Neural progenitor cell (in vitro differentiated cells): ENCODE measurements around the gene PIGN. TPM values are rescaled to one million over a fixed set of nuclear protein-coding genes. Genes with fewer than 3 reads are reported as not detected.

Source experiments
- DNase-seq: peaks from one replicate; pipeline ENCODE4 v3.0.0-alpha.2; 2016; ENCODE audit warnings: low spot score
- H2AFZ ChIP-seq: fragments of 200-600 bp; sonication (generic); replicated peaks from 2 replicates; pipeline ENCODE4 v1.6.1; 2016; ENCODE audit warnings: antibody characterized with exemption
- H3F3A ChIP-seq: fragments of 200-600 bp; sonication (generic); 2 replicates; pipeline ENCODE4 v1.6.1; 2016; ENCODE audit warnings: antibody characterized with exemption, low read depth
- H3K27ac ChIP-seq: fragments of 200-600 bp; sonication (generic); 2 replicates; pipeline ENCODE4 v1.5.1; 2016; ENCODE audit warnings: mild to moderate bottlenecking
- H3K27me3 ChIP-seq: fragments of 200-600 bp; sonication (generic); 2 replicates; pipeline ENCODE4 v1.6.1; 2016; ENCODE audit warnings: mild to moderate bottlenecking, moderate library complexity
- H3K36me3 ChIP-seq: fragments of 200-600 bp; sonication (generic); 2 replicates; pipeline ENCODE4 v1.5.1; 2016
- H3K4me1 ChIP-seq: fragments of 200-600 bp; sonication (generic); 2 replicates; pipeline ENCODE4 v1.6.1; 2016; ENCODE audit warnings: mixed run types
- H3K4me2 ChIP-seq: fragments of 200-600 bp; sonication (generic); 2 replicates; pipeline ENCODE4 v1.6.1; 2016
- H3K4me3 ChIP-seq: fragments of 200-600 bp; sonication (generic); 2 replicates; pipeline ENCODE4 v1.5.1; 2016
- H3K79me2 ChIP-seq: fragments of 200-600 bp; sonication (generic); 2 replicates; pipeline ENCODE4 v1.6.1; 2016; ENCODE audit warnings: low read depth
- H3K9ac ChIP-seq: fragments of 200-600 bp; sonication (generic); 2 replicates; pipeline ENCODE4 v1.6.1; 2016
- H3K9me3 ChIP-seq: fragments of 200-600 bp; sonication (generic); 2 replicates; pipeline ENCODE4 v1.5.1; 2016; ENCODE audit warnings: low read depth
- H4K20me1 ChIP-seq: fragments of 200-600 bp; sonication (generic); 2 replicates; pipeline ENCODE4 v1.6.1; 2016; ENCODE audit warnings: low read depth
- H3K27ac Mint-ChIP-seq: 3 replicates; pipeline ENCODE4 v1.8.0; 2021; ENCODE audit warnings: mixed read lengths
- H3K27me3 Mint-ChIP-seq: 2 replicates; pipeline ENCODE4 v1.8.0; 2022; ENCODE audit warnings: low read depth, mild to moderate bottlenecking, inconsistent platforms, moderate library complexity, mixed read lengths; ENCODE audit not compliant: insufficient read depth
- H3K36me3 Mint-ChIP-seq: 3 replicates; pipeline ENCODE4 v1.8.0; 2021; ENCODE audit warnings: mixed read lengths
- H3K4me1 Mint-ChIP-seq: 3 replicates; pipeline ENCODE4 v1.8.0; 2021; ENCODE audit warnings: mixed read lengths
- H3K4me3 Mint-ChIP-seq: 3 replicates; pipeline ENCODE4 v1.8.0; 2021; ENCODE audit warnings: mild to moderate bottlenecking, moderate library complexity, mixed read lengths
- H3K9me3 Mint-ChIP-seq: 3 replicates; pipeline ENCODE4 v1.8.0; 2020; ENCODE audit warnings: mixed read lengths
- CTCF ChIP-seq: fragments of 200-600 bp; sonication (generic); IDR thresholded peaks from 2 replicates; pipeline ENCODE4 v1.5.1; 2017; ENCODE audit warnings: antibody characterized with exemption, mild to moderate bottlenecking
- EZH2 ChIP-seq: fragments of 200-600 bp; sonication (generic); IDR thresholded peaks from 2 replicates; pipeline ENCODE4 v1.6.1; 2017; ENCODE audit warnings: antibody characterized with exemption, mild to moderate bottlenecking, moderate library complexity
- EZH2phosphoT487 ChIP-seq: fragments of 200-600 bp; sonication (generic); IDR thresholded peaks from 2 replicates; pipeline ENCODE4 v1.6.1; 2017; ENCODE audit warnings: antibody characterized with exemption
- total RNA-seq: library from RNA; depleted of rRNA; stranded (reverse); fragments of >200 nt; gene quantifications from 2 replicates; pipeline ENCODE4 v1.2.3, GENCODE V29; 2015; ENCODE audit warnings: low replicate concordance

The PIGN gene
- total RNA-seq, 1 donor from 2014 or later, result 48.9 TPM

- H3K36me3 Mint-ChIP-seq, result peaks cover 7% of the 10 kb centered on the region
- no peak overlapping the region for H3K27ac ChIP-seq
- TF ChIP-seq EZH2phosphoT487 (no peak), CTCF (no peak), EZH2 (no peak)
- no peaks in the 10 kb centered on the region for H3K9me3 ChIP-seq
- no peak overlapping the region for H2AFZ ChIP-seq
- H3K79me2 ChIP-seq, result no peaks in the 10 kb centered on the region
- H3K4me3 Mint-ChIP-seq, result no peak overlapping the region
- no peak overlapping the region for H3K27ac Mint-ChIP-seq
- H4K20me1 ChIP-seq, result no peaks in the 10 kb centered on the region
- no peak for DNase-seq
- H3K9me3 Mint-ChIP-seq, result no peaks in the 10 kb centered on the region
- no peaks in the 10 kb centered on the region for H3K4me1 Mint-ChIP-seq
- H3K4me3 ChIP-seq, result no peak overlapping the region
- no peak overlapping the region for H3K9ac ChIP-seq
- H3K27me3 Mint-ChIP-seq, result no peaks in the 10 kb centered on the region
- H3F3A ChIP-seq, result no peaks in the 10 kb centered on the region
- no peaks in the 10 kb centered on the region for H3K27me3 ChIP-seq
- H3K36me3 ChIP-seq, result no peaks in the 10 kb centered on the region
- no peaks in the 10 kb centered on the region for H3K4me1 ChIP-seq
- H3K4me2 ChIP-seq, result no peak overlapping the region
Measured at GRCh38 chr18:62152844-62153243, 34.0 kb downstream of the PIGN start.

GRCh38 chr18:62151068-62151771, 35.6 kb downstream of the PIGN start:
- Histone ChIP-seq H3F3A (no peaks in the 10 kb centered on the region), H3K4me3 (no peak overlapping the region), H3K36me3 (no peaks in the 10 kb centered on the region), H3K4me2 (no peak overlapping the region), H2AFZ (no peak overlapping the region), H3K27ac (no peak overlapping the region), H4K20me1 (no peaks in the 10 kb centered on the region), H3K9me3 (no peaks in the 10 kb centered on the region), H3K79me2 (no peaks in the 10 kb centered on the region), H3K27me3 (no peaks in the 10 kb centered on the region), H3K4me1 (no peaks in the 10 kb centered on the region), H3K9ac (no peak overlapping the region)
- no peak for TF ChIP-seq EZH2
- no peak for TF ChIP-seq CTCF
- no peak for TF ChIP-seq EZH2phosphoT487
- H3K27ac Mint-ChIP-seq, result no peak overlapping the region
- H3K36me3 Mint-ChIP-seq, result peaks cover 7% of the 10 kb centered on the region
- no peaks in the 10 kb centered on the region for H3K4me1 Mint-ChIP-seq
- H3K9me3 Mint-ChIP-seq, result no peaks in the 10 kb centered on the region
- DNase-seq, result no peak
- H3K27me3 Mint-ChIP-seq, result no peaks in the 10 kb centered on the region
- no peak overlapping the region for H3K4me3 Mint-ChIP-seq

- Histone ChIP-seq H3K4me2 (no peak overlapping the region), H3F3A (peaks cover 7% of the 10 kb centered on the region), H3K9ac (no peak overlapping the region), H3K9me3 (no peaks in the 10 kb centered on the region), H3K79me2 (no peaks in the 10 kb centered on the region), H4K20me1 (no peaks in the 10 kb centered on the region), H3K27me3 (no peaks in the 10 kb centered on the region), H2AFZ (no peak overlapping the region), H3K4me3 (no peak overlapping the region), H3K4me1 (peaks cover 3% of the 10 kb centered on the region), H3K36me3 (peaks cover 6% of the 10 kb centered on the region), H3K27ac (no peak overlapping the region)
- no peaks in the 10 kb centered on the region for H3K9me3 Mint-ChIP-seq
- DNase-seq, result no peak
- H3K27ac Mint-ChIP-seq, result no peak overlapping the region
- no peaks in the 10 kb centered on the region for H3K27me3 Mint-ChIP-seq
- H3K4me3 Mint-ChIP-seq, result no peak overlapping the region
- H3K4me1 Mint-ChIP-seq, result no peaks in the 10 kb centered on the region
- H3K36me3 Mint-ChIP-seq, result peaks cover 2% of the 10 kb centered on the region
- TF ChIP-seq EZH2 (no peak), CTCF (no peak), EZH2phosphoT487 (no peak)
Measured at GRCh38 chr18:62144338-62144737, 42.5 kb downstream of the PIGN start.
